GM19397 (cell line): ENCODE measurements around the gene ULK3.
A peak's percentile ranks its signal among the peaks of the same experiment; 100 is the strongest.

Experiments used
- ATAC-seq: cut with Tn5 transposase; IDR thresholded peaks from one replicate; pipeline ENCODE4 v1.9.1; 2021; ENCODE audit warnings: mild to moderate bottlenecking, moderate library complexity; ENCODE audit not compliant: unreplicated experiment

ULK3 gene

GRCh38 chr15:74787251-74788041, 55.5 kb downstream of the ULK3 start:
- peak; percentile 42 for ATAC-seq

GRCh38 chr15:74786551-74787165, 56.3 kb downstream of the ULK3 start:
- no peak for ATAC-seq
